ENCODE results near the gene PRMT7. TPM values are rescaled to one million over a fixed set of nuclear protein-coding genes. Genes with fewer than 3 reads are reported as not detected.

Gene PRMT7
- total RNA-seq, 4 donors from 2014 or later = 11.5 to 34.9 (median 27.4) TPM

DNA sequence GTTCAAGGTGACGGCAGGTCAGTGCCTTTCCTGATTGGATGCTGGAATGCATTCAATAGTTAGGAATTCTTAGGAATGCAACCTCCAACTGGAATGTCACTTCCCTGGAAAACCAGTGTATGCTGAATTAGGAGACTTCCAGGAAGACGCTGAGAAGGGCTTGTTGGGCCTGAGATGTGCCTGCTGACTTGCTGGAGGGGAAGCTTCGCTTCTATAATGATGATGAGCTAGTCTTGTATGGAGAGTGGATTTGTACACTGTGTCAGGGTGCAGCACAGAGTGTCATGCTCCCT, 91.9 kb downstream of the PRMT7 start:
- WGBS, 2 donors (ENCODE audit: low coverage in 1 of 2) = 80 to 100% methylated on average over 1 to 2 of the region's 3 CpGs
- Histone ChIP-seq H3K36me3 (no peaks in the 10 kb centered on the region), H3K27ac (no peak overlapping the region), H3K27me3 (peaks cover 13% of the 10 kb centered on the region), H3K4me3 (no peak overlapping the region), H3K9me3 (no peaks in the 10 kb centered on the region), H3K4me1 (peaks cover 0 to 7% (median 0%) of the 10 kb centered on the region in 3 donors)
- TF ChIP-seq CTCF (IDR thresholded peaks at IDR 0.05) (no peak), POLR2AphosphoS5 (IDR thresholded peaks at IDR 0.05) (no peak), POLR2A (IDR thresholded peaks at IDR 0.05) (no peak), EP300 (IDR thresholded peaks at IDR 0.05) (no peak)
- ATAC-seq = no peak

GRCh38 chr16:68403177-68403576, 92.4 kb downstream of the PRMT7 start:
- peaks cover 0 to 7% (median 0%) of the 10 kb centered on the region in 3 donors for H3K4me1 ChIP-seq
- H3K4me3 ChIP-seq = no peak overlapping the region
- no peaks in the 10 kb centered on the region for H3K36me3 ChIP-seq
- TF ChIP-seq EP300 (IDR thresholded peaks at IDR 0.05) (no peak), POLR2A (IDR thresholded peaks at IDR 0.05) (no peak), CTCF (IDR thresholded peaks at IDR 0.05) (no peak), POLR2AphosphoS5 (IDR thresholded peaks at IDR 0.05) (no peak)
- H3K27ac ChIP-seq = no peak overlapping the region
- 60% methylated on average over 1 of the region's 1 CpG; no CpG with 5 or more reads in 1 of the 2 donors for WGBS, 2 donors (ENCODE audit: low coverage in 1 of 2)
- no peaks in the 10 kb centered on the region for H3K9me3 ChIP-seq
- ATAC-seq = no peak
- H3K27me3 ChIP-seq = peaks cover 11% of the 10 kb centered on the region

DNA sequence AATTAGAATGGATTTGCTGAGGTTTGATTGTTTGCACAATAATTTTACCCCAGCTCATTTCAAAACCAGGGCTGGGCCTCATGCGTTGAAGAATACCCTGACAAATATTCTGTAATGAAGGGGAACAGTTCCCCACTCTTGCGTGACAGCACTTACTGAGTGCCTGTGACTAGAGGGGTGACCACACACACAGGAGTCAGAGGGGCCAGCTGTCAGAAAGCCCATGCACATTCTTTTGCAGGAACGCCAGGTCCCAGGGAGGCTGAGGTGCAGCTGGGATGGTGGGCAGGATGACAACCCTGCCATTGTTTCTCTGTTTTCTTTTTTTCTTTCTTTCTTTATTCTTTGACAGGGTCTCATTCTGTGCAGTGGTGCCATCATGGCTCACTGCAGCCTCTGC, 92.9 kb downstream of the PRMT7 start:
- peaks cover 0 to 7% (median 0%) of the 10 kb centered on the region in 3 donors for H3K4me1 ChIP-seq
- no peak overlapping the region for H3K27ac ChIP-seq
- TF ChIP-seq POLR2AphosphoS5 (IDR thresholded peaks at IDR 0.05) (no peak), POLR2A (IDR thresholded peaks at IDR 0.05) (no peak), CTCF (IDR thresholded peaks at IDR 0.05) (no peak), EP300 (IDR thresholded peaks at IDR 0.05) (no peak)
- no peak for ATAC-seq
- peaks cover 16% of the 10 kb centered on the region for H3K27me3 ChIP-seq
- 78 to 87% methylated on average over 3 of the region's 3 CpGs for WGBS, 2 donors (ENCODE audit: low coverage in 1 of 2)
- H3K36me3 ChIP-seq = no peaks in the 10 kb centered on the region
- H3K9me3 ChIP-seq = no peaks in the 10 kb centered on the region
- no peak overlapping the region for H3K4me3 ChIP-seq

- H3K4me1 ChIP-seq = peaks cover 0 to 7% (median 0%) of the 10 kb centered on the region in 3 donors
- H3K9me3 ChIP-seq = no peaks in the 10 kb centered on the region
- 66 to 87% methylated on average over 4 to 7 of the region's 8 CpGs for WGBS, 2 donors (ENCODE audit: low coverage in 1 of 2)
- no peak overlapping the region for H3K4me3 ChIP-seq
- ATAC-seq = no peak
- no peaks in the 10 kb centered on the region for H3K36me3 ChIP-seq
- H3K27ac ChIP-seq = no peak overlapping the region
- H3K27me3 ChIP-seq = peaks cover 27% of the 10 kb centered on the region
- TF ChIP-seq CTCF (IDR thresholded peaks at IDR 0.05) = no peak
- no peak for TF ChIP-seq EP300 (IDR thresholded peaks at IDR 0.05)
- TF ChIP-seq POLR2A (IDR thresholded peaks at IDR 0.05) = no peak
- no peak for TF ChIP-seq POLR2AphosphoS5 (IDR thresholded peaks at IDR 0.05)
Measured at GRCh38 chr16:68404736-68405345, 94.0 kb downstream of the PRMT7 start.

- TF ChIP-seq POLR2AphosphoS5 (IDR thresholded peaks at IDR 0.05) (no peak), EP300 (IDR thresholded peaks at IDR 0.05) (no peak), CTCF (IDR thresholded peaks at IDR 0.05) (no peak)
- no peak overlapping the region for H3K4me3 ChIP-seq
Measured at GRCh38 chr16:68406458-68407152, 95.8 kb downstream of the PRMT7 start.

More at GRCh38 chr16:68406458-68407152, 95.8 kb downstream of the PRMT7 start:
- WGBS, 2 donors (ENCODE audit: low coverage in 1 of 2) = 20% methylated on average over 9 to 11 of the region's 17 CpGs
- Histone ChIP-seq H3K9me3 (no peaks in the 10 kb centered on the region), H3K4me1 (peaks cover 0 to 7% (median 0%) of the 10 kb centered on the region in 3 donors), H3K27me3 (peaks cover 45% of the 10 kb centered on the region), H3K36me3 (no peaks in the 10 kb centered on the region), H3K27ac (no peak overlapping the region)
- no peak for ATAC-seq

All from gastroesophageal sphincter (tissue), 4 donors.